Bronchial epithelial cell (primary cell): Measurements from ENCODE around the gene CREBL2. TPM values are rescaled to one million over a fixed set of nuclear protein-coding genes. Genes with fewer than 3 reads are reported as not detected.
A peak's percentile ranks its signal among the peaks of the same experiment; 100 is the strongest.
"Not testable (repeated sequence)": the region's sequence is repeated elsewhere in the genome, so short reads cannot be mapped to it uniquely, and the experiment has no call there.

Experiments
- DNase-seq: peaks from one replicate; pipeline ENCODE4 v3.0.0-alpha.2; 2010; ENCODE audit warnings: low read depth
- FAIRE-seq: peaks from 2 replicates; lab custom pipeline; 2011; peaks lifted over from hg19 to GRCh38; lab: Jason Lieb, UNC
- H3K27me3 ChIP-seq: 2 replicates; pipeline ENCODE4 v1.5.1; 2011; ENCODE audit warnings: low read length; ENCODE audit not compliant: control insufficient read depth, insufficient read depth
- H3K36me3 ChIP-seq: 2 replicates; pipeline ENCODE4 v1.5.1; 2011; ENCODE audit warnings: low read length; ENCODE audit not compliant: control insufficient read depth, insufficient read depth
- H3K4me3 ChIP-seq: 2 replicates; pipeline ENCODE4 v1.5.1; 2011; ENCODE audit warnings: mild to moderate bottlenecking, low read depth, low read length, control low read depth
- total RNA-seq: library from RNA; depleted of rRNA; stranded (reverse); fragments of >200 nt; gene quantifications from 2 replicates; pipeline ENCODE4 v1.2.1, GENCODE V29; 2014
- TF ChIP-seq, protein P1 (sequence below): IDR thresholded peaks from 2 replicates; pipeline ENCODE4 v1.5.1; 2011; ENCODE audit warnings: mild to moderate bottlenecking, moderate library complexity, low read length, control low read depth, inconsistent platforms; ENCODE audit not compliant: insufficient read depth, severe bottlenecking

The CREBL2 gene
- total RNA-seq, 1 donor from 2014 or later, result 17.9 TPM

DNA sequence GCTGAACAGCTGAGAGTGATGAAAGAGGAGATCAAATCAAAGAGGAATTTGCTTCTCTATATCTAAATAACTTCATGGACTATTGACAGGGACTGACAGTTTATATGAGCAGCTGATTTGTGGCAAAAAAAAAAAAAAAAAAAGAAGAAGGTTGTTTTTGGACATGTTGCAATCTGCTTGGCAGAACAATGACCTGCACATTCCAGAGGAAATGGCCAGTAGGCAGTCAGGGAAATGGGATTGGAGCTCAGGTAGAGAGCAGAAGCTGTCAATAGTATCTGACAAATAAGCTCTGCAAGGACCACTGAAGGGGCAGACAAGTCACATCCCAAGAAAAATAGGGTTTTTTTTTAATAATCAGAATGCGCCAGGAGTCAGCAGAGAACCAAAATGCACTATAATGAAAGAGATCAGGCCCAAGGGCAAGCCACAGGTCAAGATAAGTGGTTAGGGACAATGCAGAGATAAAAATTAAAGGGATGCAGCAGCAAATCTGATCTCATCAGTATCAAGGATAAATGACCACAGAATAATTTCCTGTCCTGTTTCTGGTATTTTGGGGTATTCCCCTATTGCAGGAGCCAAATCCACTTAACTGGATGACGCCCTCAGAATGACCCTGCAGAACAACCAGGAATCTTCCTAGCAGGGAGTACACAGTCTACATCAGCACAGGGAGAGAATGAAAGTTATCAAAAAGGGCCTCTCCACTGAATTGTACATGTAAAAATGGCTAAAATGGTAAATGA, 26.4 kb upstream of the CREBL2 start:
- DNase-seq (peak; percentile 52), FAIRE-seq (no peak)
- Histone ChIP-seq H3K4me3 (no peak overlapping the region), H3K27me3 (no peaks in the 10 kb centered on the region), H3K36me3 (no peaks in the 10 kb centered on the region)
- TF ChIP-seq, protein P1, sequence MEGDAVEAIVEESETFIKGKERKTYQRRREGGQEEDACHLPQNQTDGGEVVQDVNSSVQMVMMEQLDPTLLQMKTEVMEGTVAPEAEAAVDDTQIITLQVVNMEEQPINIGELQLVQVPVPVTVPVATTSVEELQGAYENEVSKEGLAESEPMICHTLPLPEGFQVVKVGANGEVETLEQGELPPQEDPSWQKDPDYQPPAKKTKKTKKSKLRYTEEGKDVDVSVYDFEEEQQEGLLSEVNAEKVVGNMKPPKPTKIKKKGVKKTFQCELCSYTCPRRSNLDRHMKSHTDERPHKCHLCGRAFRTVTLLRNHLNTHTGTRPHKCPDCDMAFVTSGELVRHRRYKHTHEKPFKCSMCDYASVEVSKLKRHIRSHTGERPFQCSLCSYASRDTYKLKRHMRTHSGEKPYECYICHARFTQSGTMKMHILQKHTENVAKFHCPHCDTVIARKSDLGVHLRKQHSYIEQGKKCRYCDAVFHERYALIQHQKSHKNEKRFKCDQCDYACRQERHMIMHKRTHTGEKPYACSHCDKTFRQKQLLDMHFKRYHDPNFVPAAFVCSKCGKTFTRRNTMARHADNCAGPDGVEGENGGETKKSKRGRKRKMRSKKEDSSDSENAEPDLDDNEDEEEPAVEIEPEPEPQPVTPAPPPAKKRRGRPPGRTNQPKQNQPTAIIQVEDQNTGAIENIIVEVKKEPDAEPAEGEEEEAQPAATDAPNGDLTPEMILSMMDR, result no peak

DNA sequence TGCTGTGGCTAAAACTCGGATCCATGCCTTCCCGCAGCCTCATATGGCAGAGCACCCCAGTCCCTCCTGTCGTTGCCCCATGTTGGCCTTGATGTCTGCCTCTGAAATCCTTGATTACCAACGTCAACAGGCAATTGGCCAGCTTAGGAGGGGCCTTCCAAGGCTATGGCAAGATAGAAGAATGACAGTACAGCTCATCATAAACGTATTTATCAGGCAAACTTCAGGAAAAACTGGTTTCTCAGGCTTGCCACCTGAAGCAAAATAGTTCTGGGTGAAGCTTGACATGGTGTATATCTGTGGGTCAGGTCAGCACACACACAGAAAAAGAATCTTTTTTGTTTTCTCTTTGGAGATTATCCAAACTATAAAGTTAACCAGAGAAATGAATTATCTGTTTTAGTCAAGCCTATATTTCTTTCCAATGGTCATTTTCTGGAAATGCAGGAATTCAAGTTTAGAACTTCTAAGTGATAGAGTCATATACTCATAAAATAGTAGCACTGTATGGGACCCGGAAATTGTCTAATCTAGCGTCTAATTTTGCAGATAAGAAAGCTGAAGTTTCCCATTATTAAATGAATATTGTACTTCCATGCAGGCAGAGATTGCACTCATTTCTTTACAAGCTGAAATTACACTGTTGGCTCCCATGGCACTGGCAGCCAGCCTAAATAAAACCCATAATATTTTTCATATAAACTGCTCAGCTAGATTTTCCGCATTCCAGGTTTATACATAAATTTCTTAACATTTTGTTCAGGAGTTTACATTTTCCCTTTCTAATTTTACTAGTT, 24.6 kb upstream of the CREBL2 start:
- FAIRE-seq (no peak), DNase-seq (peak; percentile 75)
- TF ChIP-seq, protein P1, result no peak
- Histone ChIP-seq H3K27me3 (no peaks in the 10 kb centered on the region), H3K36me3 (no peaks in the 10 kb centered on the region), H3K4me3 (no peak overlapping the region)

DNA sequence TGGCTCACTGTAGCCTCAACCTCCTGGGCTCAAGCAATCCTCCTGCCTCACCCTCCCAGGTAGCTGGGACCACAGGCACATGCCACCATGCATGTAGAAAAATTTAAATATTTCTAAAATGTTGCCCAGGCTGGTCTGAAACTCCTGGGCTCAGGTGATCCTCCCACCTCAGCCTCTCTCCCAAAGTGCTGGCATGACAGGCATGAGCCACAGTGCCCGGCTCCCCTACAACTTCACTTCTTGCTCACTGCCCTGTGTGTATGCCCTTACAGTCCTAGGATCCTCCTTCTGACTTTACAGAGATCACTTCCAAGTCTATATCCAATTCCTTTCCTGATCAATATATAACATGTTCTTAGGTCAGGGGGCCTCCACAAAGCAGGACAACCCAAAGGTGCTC, 23.8 kb upstream of the CREBL2 start:
- FAIRE-seq (no peak), DNase-seq (no peak)
- no peaks in the 10 kb centered on the region for H3K36me3 ChIP-seq
- no peak overlapping the region for H3K4me3 ChIP-seq
- TF ChIP-seq, protein P1, result no peak
- H3K27me3 ChIP-seq, result no peaks in the 10 kb centered on the region

DNA sequence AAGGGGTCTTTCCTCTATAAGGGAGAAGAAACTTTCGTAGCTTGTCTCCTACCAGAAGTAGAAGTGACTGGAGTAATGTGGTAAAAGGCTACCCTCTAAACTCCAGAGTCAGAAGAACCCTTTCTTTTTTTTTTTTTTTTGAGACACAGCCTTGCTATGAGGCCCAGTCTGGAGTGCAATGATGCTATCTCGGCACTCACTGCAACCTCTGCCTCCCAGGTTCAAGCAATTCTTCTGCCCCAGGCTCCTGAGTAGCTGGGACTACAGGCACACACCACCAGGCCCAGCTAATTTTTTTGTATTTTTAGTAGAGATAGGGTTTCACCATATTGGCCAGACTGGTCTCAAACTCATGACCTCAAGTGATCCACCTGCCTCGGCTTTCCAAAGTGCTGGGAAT, 23.2 kb upstream of the CREBL2 start:
- DNase-seq, H3K36me3 ChIP-seq, FAIRE-seq, H3K27me3 ChIP-seq, H3K4me3 ChIP-seq: not testable (repeated sequence)

DNA sequence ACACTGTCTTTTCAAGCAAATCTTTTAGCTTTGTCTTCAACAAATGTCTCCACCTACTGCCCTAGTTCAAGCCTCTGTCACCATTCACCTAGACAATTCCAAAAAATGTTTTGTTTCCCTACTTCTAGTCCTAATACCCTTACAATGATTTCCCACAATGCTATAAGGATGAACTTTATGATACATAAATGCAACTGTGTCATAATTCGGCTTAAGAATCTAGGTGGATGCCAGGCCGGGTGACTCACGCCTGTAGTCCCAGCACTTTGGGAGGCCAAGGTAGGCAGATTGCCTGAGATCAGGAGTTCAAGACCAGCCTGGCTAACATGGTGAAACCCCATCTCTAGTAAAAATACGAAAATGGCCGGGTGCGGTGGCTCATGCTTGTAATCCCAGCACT, 20.7 kb upstream of the CREBL2 start:
- DNase-seq, result no peak
- no peak overlapping the region for H3K4me3 ChIP-seq
- no peaks in the 10 kb centered on the region for H3K27me3 ChIP-seq
- TF ChIP-seq, protein P1, result no peak
- H3K36me3 ChIP-seq, result no peaks in the 10 kb centered on the region
- no peak for FAIRE-seq

DNA sequence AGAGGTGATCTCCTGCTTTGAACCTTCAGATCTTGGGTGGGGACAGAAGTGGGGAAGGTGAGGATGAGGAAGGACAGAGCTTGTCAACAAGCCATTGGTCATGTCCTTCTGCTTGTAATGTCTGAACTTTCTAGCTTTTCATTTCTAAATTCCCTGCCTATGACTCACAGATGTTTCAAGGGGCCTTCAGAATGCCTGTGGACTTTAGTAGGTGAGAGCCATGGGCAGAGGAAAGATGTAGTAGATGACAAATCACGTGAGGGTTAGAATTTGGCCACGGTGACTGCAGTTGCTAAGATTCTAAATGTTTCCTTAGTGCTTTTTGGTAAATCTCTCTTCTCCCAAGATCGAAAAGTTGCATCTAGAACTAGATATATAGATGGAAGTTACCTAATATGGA, 18.7 kb upstream of the CREBL2 start:
- Histone ChIP-seq H3K36me3 (no peaks in the 10 kb centered on the region), H3K4me3 (no peak overlapping the region), H3K27me3 (no peaks in the 10 kb centered on the region)
- no peak for FAIRE-seq
- TF ChIP-seq, protein P1, result no peak
- DNase-seq, result peak; percentile 52

DNA sequence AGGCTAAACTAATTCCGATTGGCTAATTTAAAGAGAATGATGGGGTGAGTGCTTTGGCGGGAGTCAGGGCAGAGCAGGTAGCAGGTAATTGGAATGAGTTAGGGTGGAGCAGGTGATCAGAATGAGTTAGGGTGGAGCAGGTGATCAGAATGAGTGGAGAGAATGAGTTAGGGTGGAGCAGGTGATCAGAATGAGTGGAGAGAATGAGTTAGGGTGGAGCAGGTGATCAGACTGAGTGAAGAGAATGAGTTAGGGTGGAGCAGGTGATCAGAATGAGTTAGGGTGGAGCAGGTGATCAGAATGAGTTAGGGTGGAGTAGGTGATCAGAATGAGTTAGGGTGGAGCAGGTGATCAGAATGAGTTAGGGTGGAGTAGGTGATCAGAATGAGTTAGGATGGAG, 15.7 kb upstream of the CREBL2 start:
- not testable (repeated sequence) for FAIRE-seq, H3K4me3 ChIP-seq, DNase-seq, H3K27me3 ChIP-seq, H3K36me3 ChIP-seq

DNA sequence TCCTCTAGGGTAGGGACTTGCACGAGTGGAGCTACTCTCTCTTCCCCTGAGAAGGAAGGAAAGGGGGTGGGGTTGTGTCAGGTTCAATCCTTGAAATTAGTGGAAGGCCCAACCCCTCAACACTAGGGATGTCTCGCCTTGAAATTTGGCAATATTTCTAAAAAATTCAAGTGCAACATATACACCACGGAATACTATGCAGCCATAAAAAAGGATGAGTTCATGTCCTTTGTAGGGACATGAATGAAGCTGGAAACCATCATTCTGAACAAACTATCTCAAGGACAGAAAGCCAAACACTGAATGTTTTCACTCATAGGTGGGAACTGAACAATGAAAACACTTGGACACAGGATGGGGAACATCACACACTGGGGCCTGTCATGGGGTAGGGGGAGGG, 15.1 kb upstream of the CREBL2 start:
- not testable (repeated sequence) for FAIRE-seq, DNase-seq, H3K27me3 ChIP-seq, H3K4me3 ChIP-seq, H3K36me3 ChIP-seq
